Epithelial cell of esophagus (primary cell): ENCODE data around the gene PABPC3.

Experiments used
- DNase-seq: peaks from one replicate; pipeline ENCODE4 v3.0.0; 2010; ENCODE audit warnings: low read depth
- H3K4me3 ChIP-seq: 2 replicates; pipeline ENCODE4 v1.5.1; 2011; ENCODE audit warnings: mild to moderate bottlenecking, low read length, control low read depth
- CTCF ChIP-seq: IDR thresholded peaks from 2 replicates; pipeline ENCODE4 v1.5.1; 2011; ENCODE audit warnings: low read depth, mild to moderate bottlenecking, low read length, control low read depth, inconsistent platforms; ENCODE audit not compliant: insufficient read depth; ENCODE audit errors: missing control alignments

PABPC3 gene

GRCh38 chr13:25080773-25081172, 15.2 kb upstream of the PABPC3 start:
- no peak overlapping the region for H3K4me3 ChIP-seq
- no peak for DNase-seq
- no peak for TF ChIP-seq CTCF

DNA sequence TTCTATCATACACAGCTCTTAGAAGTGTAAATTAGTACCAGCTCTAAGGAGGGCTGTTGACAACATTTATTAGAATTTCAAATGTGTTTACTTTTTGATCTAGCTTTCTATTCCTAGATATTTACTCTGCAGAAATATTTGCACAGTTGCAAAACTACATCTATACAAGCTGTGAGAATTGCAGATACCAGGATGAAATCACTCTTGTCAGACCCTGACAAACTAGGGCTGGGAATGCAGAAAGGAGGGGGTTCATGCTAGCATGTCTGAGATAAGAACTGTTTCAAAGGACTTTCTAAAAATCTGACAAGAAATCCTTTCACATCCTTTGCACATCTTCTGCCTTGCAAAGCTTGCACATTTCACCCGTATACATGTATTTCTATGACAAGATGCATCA, 11.8 kb upstream of the PABPC3 start:
- no peak overlapping the region for H3K4me3 ChIP-seq
- no peak for TF ChIP-seq CTCF
- no peak for DNase-seq

DNA sequence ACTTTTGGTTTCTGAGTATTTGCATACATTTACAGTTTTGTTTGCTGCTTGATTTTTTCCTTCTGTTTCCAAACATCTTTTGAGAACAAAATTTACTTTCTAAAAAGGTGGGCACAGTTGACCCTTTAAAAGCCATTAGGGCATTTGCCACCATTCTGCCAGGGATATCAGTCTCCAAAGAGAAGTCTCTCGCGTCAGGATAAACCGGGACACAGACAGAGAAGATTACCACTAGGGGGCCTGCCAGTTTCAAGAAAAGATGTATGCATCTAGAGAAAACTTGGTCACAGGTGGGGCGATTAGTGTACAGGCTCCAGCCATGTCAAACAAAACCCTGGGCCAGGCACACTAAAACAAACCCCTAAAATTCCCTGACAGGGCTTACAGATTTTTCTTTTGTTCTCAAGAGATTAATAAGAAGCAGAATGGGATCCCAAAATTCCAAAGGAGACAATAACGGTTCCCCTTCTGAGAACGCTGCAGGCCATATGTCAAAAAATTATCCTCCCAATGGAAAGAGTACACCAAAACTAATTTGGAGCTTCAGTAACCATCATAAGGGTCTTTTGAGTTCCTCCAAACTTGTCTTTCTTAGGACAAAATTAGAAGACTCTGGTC, 10.7 kb upstream of the PABPC3 start:
- no peak overlapping the region for H3K4me3 ChIP-seq
- TF ChIP-seq CTCF: peak; percentile 80
- peak; percentile 71 for DNase-seq

DNA sequence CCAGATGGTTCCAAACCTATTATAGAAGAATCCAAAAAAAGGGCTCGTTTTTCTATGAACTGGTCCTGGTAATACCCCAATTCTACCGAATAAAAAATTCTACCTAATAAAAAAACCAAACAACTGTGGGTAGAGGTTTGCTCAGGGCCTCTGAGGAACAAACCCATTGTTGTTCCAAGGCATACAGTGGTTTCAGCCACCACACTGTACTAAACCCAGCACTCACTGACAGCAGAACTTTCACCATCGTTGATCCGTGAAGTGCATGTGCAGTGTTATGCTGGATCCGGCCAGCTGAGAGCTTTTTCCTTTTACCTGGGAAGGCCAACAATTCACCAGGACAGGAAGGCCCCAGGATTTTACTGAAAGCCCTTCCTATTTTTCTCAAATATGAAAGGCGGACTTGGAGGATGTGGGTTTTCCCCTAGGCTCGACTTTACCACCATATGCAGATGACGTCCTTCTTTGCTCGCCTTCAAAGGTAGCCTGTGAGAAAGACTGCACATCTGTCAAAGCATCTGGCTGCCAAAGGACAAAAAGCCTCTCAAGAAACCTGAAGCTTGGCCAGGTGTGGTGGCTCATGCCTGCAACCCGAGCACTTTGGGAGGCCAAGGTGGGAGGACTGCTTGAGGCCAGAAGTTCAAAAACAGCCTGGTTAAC, 7.2 kb upstream of the PABPC3 start:
- no peak for TF ChIP-seq CTCF
- H3K4me3 ChIP-seq: no peak overlapping the region
- no peak for DNase-seq

DNA sequence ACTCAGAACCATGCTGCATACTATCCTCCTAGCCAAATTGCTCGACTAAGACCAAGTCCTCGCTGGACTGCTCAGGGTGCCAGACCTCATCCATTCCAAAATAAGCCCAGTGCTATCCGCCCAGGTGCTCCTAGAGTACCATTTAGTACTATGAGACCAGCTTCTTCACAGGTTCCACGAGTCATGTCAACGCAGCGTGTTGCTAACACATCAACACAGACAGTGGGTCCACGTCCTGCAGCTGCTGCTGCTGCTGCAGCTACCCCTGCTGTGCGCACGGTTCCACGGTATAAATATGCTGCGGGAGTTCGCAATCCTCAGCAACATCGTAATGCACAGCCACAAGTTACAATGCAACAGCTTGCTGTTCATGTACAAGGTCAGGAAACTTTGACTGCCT, 1.5 kb downstream of the PABPC3 start:
- no peak for DNase-seq
- H3K4me3 ChIP-seq: no peak overlapping the region
- TF ChIP-seq CTCF: no peak

- H3K4me3 ChIP-seq: no peak overlapping the region
- no peak for DNase-seq
- TF ChIP-seq CTCF: no peak
These were observed 7.8 kb downstream of the PABPC3 start for GRCh38 chr13:25103711-25104110.

- H3K4me3 ChIP-seq: no peak overlapping the region
- no peak for DNase-seq
- TF ChIP-seq CTCF: no peak
These were observed 13.4 kb downstream of the PABPC3 start for GRCh38 chr13:25109341-25109740.
